ENCODE measurements around the gene PSMB5.
A peak's percentile ranks its signal among the peaks of the same experiment; 100 is the strongest.
"Not testable (repeated sequence)": the region's sequence is repeated elsewhere in the genome, so short reads cannot be mapped to it uniquely, and the experiment has no call there.

Gene PSMB5

DNA sequence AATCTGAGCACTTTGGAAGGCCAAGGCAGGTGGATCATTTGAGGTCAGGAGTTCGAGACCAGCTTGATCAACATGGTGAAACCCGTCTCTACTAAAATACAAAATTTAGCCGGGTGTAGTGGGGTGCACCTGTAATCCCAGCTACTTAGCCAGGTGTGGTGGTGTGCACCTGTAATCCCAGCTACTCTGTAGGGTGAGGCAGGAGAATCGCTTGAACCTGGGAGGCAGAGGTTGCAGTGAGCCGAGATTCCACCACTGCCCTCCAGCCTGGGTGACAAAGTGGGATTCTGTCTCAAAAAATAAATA is 21.0 kb downstream of the PSMB5 start:
- not testable (repeated sequence) for DNase-seq (ENCODE audit: low spot score)

DNA sequence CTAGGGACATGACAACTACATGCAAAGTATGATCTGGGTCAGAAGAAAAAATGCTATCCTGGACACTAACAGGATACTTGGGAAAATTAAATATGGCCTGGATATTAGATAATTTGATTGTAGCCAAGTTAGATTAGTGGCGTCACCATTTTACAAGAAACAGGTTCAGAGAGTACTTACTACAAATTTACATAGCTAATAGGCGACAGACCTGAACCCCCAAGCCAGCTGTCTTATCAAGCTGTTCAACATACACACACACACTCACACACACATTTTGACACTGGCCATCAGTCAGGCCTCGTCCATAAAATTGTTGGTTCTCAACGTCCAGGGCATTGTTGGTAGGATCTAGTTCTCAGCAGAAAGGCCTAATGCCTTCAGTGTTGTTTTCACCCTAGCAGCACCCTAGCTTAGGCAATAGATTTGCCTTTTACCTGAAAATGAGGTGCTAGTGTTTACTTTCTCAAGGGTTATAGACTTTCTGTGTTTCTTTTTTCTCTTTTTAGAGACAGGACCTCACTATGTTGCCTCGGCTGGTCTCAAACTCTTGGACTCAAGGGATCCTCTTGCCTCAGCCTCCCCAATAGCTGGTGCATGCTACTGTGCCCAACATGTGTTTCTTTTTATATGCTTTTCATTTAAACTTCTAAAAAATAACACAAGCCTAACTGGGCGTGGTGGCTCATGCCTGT is 21.5 kb downstream of the PSMB5 start:
- DNase-seq (ENCODE audit: low spot score), result no peak

- peak; percentile 86 for DNase-seq (ENCODE audit: low spot score)
Observed at GRCh38 chr14:23009939-23010726, 24.6 kb downstream of the PSMB5 start, which contains the start of gene C14orf93. Gene C14orf93 (minus strand): TSS chr14:23010143. CDS start chr14:22999023, 11,120 bp downstream.

GRCh38 chr14:23009483-23009938 is 25.2 kb downstream of the PSMB5 start:
- DNase-seq (ENCODE audit: low spot score), result no peak

DNA sequence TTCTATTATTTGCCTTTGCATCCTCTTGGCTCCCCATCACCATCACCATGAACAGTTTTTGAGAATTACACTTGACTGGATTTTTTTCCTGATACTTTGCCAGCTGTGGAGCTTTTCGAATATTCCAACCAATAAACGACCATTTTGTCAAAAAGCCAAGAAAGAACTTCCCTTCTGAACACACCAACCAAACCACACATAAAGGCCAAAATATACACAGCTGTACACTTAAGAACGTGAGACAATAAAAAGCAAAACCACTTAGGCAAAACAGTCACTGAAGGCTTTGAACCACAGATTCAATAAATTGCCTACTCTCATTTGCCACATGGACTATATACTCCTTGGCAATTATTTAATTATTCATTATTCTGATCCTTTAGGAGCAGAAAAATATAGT is 25.9 kb downstream of the PSMB5 start:
- DNase-seq (ENCODE audit: low spot score), result no peak

DNA sequence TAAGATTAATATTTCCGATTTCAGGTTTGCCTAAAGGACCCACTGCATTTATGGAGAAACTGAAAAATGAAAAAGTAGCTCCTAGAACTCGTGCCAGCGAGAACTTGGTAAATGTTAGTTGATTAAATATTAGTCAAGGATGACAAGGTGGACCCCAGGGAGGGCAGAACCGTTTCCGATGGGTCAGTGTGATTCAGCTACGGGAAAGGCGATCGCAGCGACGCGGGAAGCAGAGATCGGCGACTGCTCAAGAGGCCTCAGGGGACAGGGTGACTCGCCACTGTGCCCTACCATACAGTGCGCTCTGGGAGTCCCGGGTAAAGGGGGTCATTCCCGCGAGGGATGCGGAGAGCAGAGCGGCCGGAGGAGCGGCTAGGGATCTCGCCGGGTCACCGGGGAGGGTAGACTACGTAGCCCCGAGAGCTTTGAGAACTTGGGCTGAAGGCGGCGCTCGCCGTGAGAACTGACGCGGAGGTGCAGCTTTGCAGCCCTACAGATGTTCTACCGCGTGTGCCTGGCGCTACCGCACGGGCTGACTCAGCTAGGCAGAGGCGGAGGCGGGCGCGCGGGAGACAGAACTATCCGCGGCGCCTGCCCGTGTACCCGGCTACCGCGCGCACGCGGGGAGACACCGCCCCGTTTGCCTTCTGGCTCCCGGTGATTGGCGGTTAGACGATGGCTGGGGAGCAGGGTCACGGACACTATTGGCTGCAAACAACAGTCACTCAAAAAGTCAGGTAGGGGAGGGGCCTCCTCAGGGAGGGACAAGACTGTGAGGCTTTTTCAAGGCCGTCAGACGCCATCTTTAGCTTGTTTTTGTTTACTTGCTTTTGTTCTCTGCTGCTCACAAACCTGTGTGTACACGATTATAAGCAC is 27.9 kb downstream of the PSMB5 start:
- DNase-seq (ENCODE audit: low spot score), result peak; percentile 99

GRCh38 chr14:23006188-23006534 is 28.5 kb downstream of the PSMB5 start:
- no peak for DNase-seq (ENCODE audit: low spot score)

DNA sequence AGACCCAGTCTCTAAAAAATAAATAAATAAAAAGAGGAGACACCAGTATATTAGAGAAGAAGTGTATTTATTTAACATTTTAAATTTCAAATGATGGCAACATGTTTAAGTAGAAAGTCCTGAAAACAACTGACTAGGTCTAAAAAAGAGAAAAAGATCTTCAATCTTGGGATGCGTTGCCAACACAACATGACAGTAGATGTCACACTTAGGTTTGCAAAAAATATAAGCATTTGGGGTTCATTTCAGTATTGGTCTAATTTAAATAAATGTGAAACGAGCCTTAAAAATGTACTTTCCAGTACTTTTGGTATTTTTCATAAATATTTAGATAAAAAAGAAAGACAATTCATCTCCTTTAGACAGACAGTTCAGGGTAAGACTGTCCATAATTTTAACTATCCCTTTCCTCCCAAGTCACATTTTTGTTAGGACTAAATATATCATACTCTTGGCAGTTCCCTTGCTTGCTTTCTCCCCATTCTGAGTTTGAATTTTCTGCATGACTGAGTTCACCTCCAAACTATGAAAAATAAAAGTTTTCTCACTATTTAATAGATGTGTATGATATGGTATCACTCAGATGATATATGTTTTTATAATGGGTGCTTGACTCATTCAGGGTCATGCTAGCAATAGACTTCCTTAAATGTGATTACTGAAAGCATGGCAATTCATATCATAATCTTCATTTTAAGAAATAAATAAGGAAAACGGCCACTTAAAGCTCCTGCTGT is 29.1 kb downstream of the PSMB5 start:
- DNase-seq (ENCODE audit: low spot score), result peak; percentile 36

- not testable (repeated sequence) for DNase-seq (ENCODE audit: low spot score)
Observed at GRCh38 chr14:23004274-23004673, 30.4 kb downstream of the PSMB5 start.

DNA sequence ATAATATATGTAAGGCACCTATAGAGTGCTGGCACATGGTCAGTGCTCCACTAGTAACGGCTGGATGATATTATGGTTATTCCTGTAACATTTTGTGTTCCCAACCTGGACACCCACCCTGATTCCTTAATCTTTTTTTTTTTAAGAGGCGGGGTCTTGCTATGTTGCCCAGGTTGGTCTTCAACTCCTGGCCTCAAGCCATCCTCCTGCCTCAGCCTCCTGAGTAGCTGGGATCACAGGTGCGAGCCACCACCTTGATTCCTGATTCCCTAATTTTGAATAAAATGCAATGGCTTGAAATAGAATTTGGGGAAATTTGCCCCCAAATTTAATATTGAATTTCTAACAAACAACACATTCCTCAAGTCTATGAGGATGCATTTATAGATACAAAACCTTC is 32.1 kb downstream of the PSMB5 start:
- no peak for DNase-seq (ENCODE audit: low spot score)

- no peak for DNase-seq (ENCODE audit: low spot score)
Observed at GRCh38 chr14:23000860-23001259, 33.8 kb downstream of the PSMB5 start.

DNA sequence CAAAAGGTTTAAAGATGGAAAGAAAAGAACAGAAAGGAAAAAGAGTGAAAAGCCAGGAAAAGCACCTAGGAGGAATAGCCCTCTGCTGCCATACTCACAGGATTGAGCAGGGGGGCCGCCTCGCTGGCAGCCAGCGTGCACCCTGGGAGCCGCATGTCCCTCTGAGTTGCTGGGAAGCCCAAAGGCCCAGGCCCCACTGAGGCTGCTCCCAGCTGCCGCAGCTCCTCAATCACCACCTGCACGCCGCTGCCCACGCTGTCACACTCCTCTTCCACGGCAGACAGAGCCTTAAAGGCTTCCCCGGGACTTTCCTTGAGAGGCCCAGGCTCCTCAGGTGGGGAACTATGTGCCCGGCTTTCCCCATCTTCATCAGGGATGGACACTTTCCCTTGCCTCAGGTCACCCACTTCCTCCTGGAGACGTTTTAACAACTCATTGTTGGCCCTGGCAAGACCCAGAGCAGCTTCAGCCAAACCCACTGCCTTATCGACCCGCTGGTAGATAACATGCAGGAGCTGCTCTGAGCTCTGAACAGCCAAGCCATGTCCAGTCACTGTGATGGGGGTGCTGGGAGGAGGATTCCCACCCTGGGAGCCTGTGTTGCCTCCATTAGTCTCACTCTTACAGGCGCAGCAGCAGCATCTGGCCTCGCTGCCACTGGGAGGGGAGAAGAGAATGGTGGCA is 36.2 kb downstream of the PSMB5 start:
- DNase-seq (ENCODE audit: low spot score), result no peak

DNA sequence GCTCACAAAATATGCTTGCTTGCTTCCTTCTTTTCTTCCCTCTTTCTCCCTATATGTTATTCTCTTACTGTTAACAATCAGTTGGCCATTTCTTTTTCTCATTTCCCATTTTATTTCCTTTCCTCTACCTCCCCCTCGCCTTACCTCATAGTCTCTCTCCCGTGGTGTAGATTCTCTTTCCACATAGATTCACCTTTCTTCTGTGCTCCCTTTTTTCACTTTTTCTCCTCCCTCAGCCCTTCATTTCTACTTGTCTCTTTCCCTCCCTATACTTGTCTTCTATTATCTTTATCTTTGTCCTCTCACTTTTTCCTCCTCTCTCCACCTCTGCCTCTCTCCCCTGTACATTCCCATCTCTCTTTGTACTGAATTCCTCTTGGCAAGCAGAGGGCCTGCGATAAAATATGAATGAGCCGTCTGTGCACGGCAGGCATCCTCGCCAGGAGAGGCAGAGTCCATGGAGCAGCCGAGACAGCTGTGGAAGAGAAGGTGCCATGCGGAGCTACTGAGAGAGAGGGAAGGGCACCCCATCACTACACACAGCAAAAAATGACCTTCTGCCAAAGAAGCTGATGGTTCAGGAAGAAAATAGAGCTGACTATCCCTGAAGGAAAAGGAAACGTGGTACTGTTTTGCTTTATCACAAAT is 36.9 kb downstream of the PSMB5 start:
- DNase-seq (ENCODE audit: low spot score), result no peak

GRCh38 chr14:22996768-22997654 is 37.7 kb downstream of the PSMB5 start:
- no peak for DNase-seq (ENCODE audit: low spot score)

DNA sequence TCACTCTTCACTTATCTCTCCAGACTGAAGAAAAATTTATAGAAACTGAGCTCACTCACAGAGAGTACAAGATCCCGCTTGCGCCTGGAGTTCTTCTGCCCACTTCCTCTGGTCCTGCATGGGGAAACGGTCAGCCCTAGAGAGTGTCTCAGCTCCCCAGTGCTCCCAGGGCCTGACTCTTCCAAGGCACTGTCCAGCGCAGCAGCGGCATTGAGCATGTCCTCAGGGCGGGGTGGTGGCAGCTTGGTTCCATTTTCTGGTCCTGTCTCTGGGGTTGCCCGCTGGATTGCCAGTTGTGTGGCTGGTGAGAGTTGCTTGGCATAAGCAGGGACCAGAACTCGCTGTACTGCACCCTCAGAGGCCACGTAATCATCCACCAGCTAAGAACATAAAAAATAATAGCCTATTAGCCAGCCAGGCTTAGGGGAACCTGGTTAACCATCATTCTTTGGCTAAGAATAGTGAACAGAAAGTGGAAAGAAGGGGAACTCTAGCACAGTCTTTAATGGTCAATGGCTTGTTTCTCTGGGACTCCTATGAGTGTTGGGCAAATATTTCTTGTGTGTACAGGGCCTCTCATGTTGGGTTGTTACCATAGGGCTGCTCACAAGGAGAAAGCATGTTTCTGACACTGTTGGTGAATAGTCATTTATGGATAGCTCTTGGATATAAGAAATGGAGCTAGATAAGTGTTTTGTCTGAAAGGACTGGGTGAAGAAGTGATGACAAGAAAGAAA is 38.6 kb downstream of the PSMB5 start:
- no peak for DNase-seq (ENCODE audit: low spot score)

DNA sequence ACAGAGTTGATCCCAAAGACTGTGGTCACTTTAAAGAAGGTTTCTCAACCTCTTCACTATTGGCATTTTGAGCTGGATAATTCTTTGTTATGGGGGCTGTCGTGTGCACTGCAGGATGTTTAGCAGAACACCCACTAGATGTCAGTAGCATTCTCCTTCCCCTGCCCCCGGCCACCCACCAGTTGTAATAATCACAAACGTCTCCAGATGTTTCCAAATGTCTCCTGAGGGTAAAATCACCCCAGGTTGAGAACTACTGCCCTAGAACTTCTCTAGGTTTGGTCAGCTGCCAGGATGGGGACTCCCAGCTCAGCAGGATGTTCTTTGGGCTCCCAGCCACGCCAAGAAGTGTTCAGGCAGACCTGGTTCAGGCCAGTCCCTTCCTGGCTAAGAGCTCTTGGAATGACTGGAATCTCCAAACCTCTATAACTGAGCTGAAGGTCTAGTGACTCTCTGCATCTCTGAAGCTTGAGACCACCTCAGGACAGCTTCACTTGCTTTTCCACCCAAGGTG is 39.9 kb downstream of the PSMB5 start:
- DNase-seq (ENCODE audit: low spot score), result peak; percentile 55

GRCh38 chr14:22993517-22993916 is 41.2 kb downstream of the PSMB5 start:
- DNase-seq (ENCODE audit: low spot score), result no peak

DNA sequence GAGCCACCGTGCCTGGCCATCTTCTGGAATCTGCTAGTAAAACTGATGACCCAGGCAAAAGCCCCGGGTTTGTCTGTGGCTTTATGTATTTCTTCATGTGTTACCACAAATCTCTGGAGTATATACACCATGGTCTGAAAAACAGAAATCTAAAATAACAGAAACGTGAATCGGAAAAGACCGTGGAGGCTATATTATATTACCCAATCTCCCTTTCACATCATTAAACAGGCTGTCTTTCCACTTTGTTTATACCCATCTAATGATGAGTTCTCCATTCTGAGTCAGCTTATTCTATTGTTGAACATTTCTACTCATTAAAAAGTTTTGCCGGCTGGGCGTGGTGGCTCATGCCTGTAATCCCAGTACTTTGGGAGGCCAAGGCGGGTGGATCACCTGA is 42.8 kb downstream of the PSMB5 start:
- no peak for DNase-seq (ENCODE audit: low spot score)

DNA sequence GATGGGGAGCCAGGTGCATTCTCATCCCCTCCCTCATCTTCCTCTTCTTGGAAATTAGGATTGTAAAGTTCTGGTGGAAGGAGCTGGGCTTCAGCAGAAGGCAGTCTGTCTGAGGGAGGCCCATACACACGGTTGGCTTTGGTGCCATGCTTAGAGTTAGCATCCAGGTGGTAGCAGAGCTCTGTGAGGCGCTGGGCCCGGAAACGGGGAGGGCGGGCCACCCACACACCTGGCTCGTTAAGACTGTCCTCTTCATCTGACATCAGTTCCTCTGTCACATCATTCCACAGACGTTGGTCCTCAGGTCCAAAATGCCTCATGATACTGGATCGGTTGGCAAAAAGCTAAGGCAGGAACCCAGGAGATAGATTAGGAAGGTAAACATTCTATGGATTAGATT is 47.4 kb downstream of the PSMB5 start:
- DNase-seq (ENCODE audit: low spot score), result no peak

Measured in hepatic stellate cell (primary cell).